SH-SY5Y (cell line): Measurements from ENCODE around the gene GNS.

Experiments
- GATA2 ChIP-seq: IDR thresholded peaks from 2 replicates; pipeline ENCODE4 v1.6.1; 2011; ENCODE audit warnings: mild to moderate bottlenecking, low read depth, low read length
- GATA3 ChIP-seq: IDR thresholded peaks from 2 replicates; pipeline ENCODE4 v1.6.1; 2011; ENCODE audit warnings: low read depth, mild to moderate bottlenecking, low read length, moderate library complexity

GRCh38 chr12:64688219-64688618 is 71.0 kb downstream of the GNS start:
- no peak for TF ChIP-seq GATA2
- TF ChIP-seq GATA3: no peak
